ENCODE results near the gene CCDC175.

DNA sequence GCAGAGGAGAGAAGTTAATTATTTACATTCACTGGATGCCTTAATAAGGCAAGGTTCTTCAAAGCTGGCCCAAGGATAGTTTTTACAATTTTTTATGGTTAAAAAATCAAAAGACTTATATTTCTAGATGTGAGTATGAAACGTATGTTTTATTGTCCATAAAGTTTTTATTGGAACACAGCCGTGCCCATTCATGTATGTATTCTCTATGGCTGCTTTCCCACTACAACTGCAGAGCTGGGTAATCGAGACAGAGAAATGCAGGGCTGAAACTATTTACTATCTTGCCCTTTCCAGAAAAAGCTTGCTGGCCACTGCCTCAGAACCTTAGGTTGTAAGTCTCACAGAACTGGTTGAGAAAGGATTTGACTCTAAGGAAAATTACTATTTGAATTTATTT, 75.9 kb downstream of the CCDC175 start:
- TF ChIP-seq EZH2 (IDR thresholded peaks at IDR 0.05; ENCODE audit: borderline replicate concordance, low read depth, low read length, severe bottlenecking) (no peak), POLR2A (IDR thresholded peaks at IDR 0.05; ENCODE audit: low read depth, low read length) (no peak), MYC (IDR thresholded peaks at IDR 0.05; ENCODE audit: low read depth, low read length) (no peak), POLR2AphosphoS5 (IDR thresholded peaks at IDR 0.05; ENCODE audit: insufficient read depth, low read depth, low read length) (no peak), JUN (IDR thresholded peaks at IDR 0.05; ENCODE audit: borderline replicate concordance, insufficient read depth, insufficient read length, low read depth) (no peak)
- TF ChIP-seq, protein P1, sequence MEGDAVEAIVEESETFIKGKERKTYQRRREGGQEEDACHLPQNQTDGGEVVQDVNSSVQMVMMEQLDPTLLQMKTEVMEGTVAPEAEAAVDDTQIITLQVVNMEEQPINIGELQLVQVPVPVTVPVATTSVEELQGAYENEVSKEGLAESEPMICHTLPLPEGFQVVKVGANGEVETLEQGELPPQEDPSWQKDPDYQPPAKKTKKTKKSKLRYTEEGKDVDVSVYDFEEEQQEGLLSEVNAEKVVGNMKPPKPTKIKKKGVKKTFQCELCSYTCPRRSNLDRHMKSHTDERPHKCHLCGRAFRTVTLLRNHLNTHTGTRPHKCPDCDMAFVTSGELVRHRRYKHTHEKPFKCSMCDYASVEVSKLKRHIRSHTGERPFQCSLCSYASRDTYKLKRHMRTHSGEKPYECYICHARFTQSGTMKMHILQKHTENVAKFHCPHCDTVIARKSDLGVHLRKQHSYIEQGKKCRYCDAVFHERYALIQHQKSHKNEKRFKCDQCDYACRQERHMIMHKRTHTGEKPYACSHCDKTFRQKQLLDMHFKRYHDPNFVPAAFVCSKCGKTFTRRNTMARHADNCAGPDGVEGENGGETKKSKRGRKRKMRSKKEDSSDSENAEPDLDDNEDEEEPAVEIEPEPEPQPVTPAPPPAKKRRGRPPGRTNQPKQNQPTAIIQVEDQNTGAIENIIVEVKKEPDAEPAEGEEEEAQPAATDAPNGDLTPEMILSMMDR (IDR thresholded peaks at IDR 0.05; ENCODE audit: extremely low read depth in 1 of 2, insufficient read depth in 1 of 2, low read depth in 1 of 2, low read length in 2 of 2), result no peak
- TF ChIP-seq, protein P2, sequence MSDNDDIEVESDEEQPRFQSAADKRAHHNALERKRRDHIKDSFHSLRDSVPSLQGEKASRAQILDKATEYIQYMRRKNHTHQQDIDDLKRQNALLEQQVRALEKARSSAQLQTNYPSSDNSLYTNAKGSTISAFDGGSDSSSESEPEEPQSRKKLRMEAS (IDR thresholded peaks at IDR 0.05; ENCODE audit: insufficient read depth, insufficient read length), result no peak

Measured in endothelial cell of umbilical vein (primary cell).